HG03139 (cell line): ENCODE data around the gene ZNF891.

Experiments
- ATAC-seq: cut with Tn5 transposase; IDR thresholded peaks from one replicate; pipeline ENCODE4 v1.9.1; 2021; ENCODE audit not compliant: unreplicated experiment

ZNF891 gene

GRCh38 chr12:133130038-133130807 is at the start of gene ZNF891, which contains the start of gene ZNF10:
Gene ZNF891, minus strand, starts transcription at chr12:133130274. Its CDS starts 8,356 bp downstream, at chr12:133121918.
Gene ZNF10, plus strand, starts transcription at chr12:133130627. Its CDS starts 13,866 bp downstream, at chr12:133144493.
- peak; percentile 93 for ATAC-seq

- ATAC-seq: no peak
Measured at GRCh38 chr12:133174901-133175300, 44.8 kb upstream of the ZNF891 start.

- no peak for ATAC-seq
Measured at GRCh38 chr12:133172491-133172890, 42.4 kb upstream of the ZNF891 start.

- no peak for ATAC-seq
Measured at GRCh38 chr12:133165776-133166175, 35.7 kb upstream of the ZNF891 start.

- no peak for ATAC-seq
Measured at GRCh38 chr12:133156125-133156690, 26.1 kb upstream of the ZNF891 start.

GRCh38 chr12:133145981-133146380 is 15.9 kb upstream of the ZNF891 start:
- no peak for ATAC-seq

- no peak for ATAC-seq
Measured at GRCh38 chr12:133135747-133136146, 5.7 kb upstream of the ZNF891 start.

GRCh38 chr12:133130808-133131128 is 694 bp upstream of the ZNF891 start:
- ATAC-seq: peak; percentile 5

- no peak for ATAC-seq
Measured at GRCh38 chr12:133129368-133130037, 571 bp downstream of the ZNF891 start.

GRCh38 chr12:133124674-133125073 is 5.4 kb downstream of the ZNF891 start:
- ATAC-seq: no peak

- ATAC-seq: no peak
Measured at GRCh38 chr12:133120385-133121191, 9.5 kb downstream of the ZNF891 start.

GRCh38 chr12:133108150-133108549 is 21.9 kb downstream of the ZNF891 start:
- no peak for ATAC-seq

- no peak for ATAC-seq
Measured at GRCh38 chr12:133107121-133107520, 23.0 kb downstream of the ZNF891 start.

GRCh38 chr12:133106253-133106652 is 23.8 kb downstream of the ZNF891 start:
- ATAC-seq: no peak

GRCh38 chr12:133105620-133106019 is 24.5 kb downstream of the ZNF891 start:
- ATAC-seq: no peak

- no peak for ATAC-seq
Measured at GRCh38 chr12:133083345-133083744, 46.7 kb downstream of the ZNF891 start.

- ATAC-seq: no peak
Measured at GRCh38 chr12:133081159-133081780, 48.8 kb downstream of the ZNF891 start.

- ATAC-seq: peak; percentile 72
Measured at GRCh38 chr12:133080368-133081158, 49.5 kb downstream of the ZNF891 start, which contains the start of gene ZNF140. Gene ZNF140, plus strand, starts transcription at chr12:133080923. Its CDS starts 398 bp downstream, at chr12:133081321.

GRCh38 chr12:133080026-133080367 is 50.1 kb downstream of the ZNF891 start:
- ATAC-seq: peak; percentile 75

- no peak for ATAC-seq
Measured at GRCh38 chr12:133073836-133074235, 56.2 kb downstream of the ZNF891 start.
